HL-60/S4 treated with retinoic acid at 250 ng/mL for 4 days and 3 days (cell line): ENCODE data around the gene VAV3.

Experiments used
- in situ Hi-C: fragments of 300-500 bp; cut with MboI; formaldehyde crosslinking; loops from 2 replicates; pipeline ENCODE4 v1.7.0; 2022; ENCODE audit warnings: low sequenced_read_pairs

Gene VAV3

DNA sequence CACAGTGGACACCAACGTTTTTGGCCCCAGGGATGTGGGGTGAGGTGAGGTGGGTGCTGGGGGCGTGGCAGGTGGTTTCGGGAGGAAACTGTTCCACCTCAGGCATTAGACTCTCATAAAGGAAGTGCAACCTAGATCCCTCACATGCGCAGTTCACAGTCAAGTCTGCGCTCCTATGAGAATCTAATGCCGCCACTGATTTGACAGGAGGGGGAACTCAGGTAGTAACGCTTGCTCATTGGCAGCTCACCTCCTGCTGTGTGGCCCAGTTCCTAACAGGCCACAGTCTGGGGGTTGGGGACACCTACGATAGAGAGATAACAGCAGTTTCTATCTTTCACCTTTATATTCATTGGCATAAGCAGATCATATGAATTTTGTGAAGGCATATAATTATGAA, 347.1 kb downstream of the VAV3 start:
- in situ Hi-C loops, result no loop called here

DNA sequence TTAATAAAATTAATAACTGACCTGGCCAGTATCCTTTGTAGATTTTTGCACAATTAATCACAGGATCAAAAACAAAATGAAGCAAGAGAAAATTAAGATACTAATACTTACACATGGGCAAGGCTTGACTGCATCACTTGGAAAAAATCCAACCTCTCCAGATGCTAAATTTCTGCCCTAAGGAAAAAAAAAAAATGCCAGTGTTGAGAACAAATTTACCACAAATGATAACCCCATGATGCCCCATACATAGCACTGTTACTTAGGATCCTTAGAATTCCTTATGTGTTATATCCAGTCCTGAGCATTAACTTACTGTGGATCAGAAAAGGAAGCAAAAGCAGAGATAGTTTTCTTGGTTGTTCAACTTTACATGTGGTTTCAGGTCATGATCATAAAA, 347.5 kb downstream of the VAV3 start:
- in situ Hi-C loops, result no loop called here

DNA sequence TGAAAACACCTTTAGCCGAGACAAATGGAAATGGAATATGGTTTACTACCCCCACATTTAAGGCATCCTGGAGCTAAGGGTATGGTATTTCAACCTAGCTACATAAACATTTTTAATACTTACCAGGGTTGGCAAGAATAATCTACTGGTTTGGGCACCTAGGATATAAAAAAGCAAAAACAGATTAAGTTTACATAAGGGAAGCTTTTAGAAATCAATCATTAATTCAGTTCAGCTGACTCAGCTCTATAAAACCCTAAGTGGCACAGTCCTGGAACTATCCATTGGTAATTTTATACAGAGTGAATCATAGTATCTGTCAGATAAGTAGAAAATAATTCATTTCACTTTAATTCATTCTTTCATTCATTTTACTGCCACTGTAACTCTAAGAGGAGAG, 355.2 kb downstream of the VAV3 start:
- in situ Hi-C loops, result no loop called here

DNA sequence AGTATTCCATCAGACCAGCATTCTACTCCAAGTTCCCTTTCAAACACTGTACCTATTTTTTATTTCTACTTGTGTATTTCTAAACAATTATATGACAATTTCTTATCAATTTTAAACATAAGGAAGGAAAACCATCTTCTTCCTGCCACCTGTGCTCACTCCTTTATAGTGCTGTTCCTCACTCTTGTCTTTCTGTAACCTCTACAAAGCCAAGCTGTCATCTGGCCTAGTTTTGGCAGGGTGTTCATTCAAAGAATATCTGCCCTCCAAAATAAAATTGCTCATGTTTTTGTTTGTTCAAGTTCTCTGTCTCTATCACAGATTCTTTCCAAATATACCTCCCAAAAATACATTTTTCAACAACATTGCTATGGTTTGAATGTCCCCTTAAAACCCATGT, 360.2 kb downstream of the VAV3 start:
- in situ Hi-C loops, result no loop called here

DNA sequence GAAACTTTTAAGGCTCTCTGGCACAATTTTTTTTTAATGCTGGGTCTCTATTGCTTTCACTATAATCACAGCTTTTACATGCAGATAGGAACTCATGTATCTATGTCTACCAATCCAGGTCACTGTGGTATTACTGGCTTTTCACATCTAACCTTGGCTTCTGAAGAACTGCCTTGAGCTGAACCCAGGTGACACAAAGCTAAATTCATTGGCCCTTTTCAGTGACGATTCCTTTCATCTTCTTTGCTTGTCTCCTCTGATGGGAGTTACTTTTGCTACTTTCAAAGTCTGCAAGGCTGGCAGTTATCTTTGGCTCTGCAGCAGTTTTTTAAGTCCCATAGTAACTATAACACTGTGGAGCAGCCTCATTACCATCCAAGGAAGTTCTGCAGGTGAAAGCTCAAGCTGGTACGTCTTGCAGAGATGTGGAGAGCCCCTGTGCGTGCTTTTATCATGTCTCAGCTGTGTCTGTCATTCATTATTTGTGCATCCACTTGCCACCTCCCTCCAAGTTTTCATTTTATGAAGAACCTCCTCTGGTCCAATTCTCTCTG, 364.3 kb downstream of the VAV3 start:
- in situ Hi-C loops, result no loop called here

DNA sequence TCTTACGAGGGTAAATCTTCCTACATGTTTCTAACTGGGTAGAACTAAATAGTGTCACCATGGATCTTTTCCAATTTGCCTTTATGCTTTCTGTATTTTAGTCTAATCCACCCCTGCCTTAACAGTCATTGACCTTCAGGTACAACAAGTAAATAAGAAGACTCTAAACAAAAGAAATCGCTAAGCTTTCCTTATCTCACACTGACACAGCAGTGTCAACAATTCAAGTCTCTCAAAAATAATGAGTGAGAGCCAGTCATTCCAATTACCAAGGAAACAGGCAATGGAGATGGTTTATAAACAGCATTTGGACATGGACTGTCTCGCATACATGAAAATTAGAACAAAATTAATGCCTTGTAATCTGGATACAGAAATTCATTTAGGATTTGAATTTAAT, 365.8 kb downstream of the VAV3 start:
- in situ Hi-C loops, result no loop called here

DNA sequence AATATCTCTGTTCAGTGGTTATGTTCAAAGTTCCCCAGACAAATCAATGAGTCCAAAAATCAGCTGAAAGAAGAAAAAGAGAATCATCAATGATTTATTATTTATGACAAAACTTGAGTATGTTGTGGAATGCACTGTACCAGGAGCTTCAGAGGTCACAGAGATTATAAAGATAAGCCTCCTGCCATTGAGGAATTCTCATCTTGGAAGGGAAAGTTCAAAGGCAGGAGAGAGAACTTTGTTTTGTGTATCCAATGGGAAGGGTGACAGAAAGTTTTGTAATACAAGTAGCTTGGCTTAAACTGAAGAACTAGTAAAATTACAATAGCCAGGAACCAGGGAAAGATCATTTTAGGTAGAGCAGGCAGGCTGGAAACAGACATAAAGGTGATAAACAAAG, 367.7 kb downstream of the VAV3 start:
- in situ Hi-C loops, result no loop called here

DNA sequence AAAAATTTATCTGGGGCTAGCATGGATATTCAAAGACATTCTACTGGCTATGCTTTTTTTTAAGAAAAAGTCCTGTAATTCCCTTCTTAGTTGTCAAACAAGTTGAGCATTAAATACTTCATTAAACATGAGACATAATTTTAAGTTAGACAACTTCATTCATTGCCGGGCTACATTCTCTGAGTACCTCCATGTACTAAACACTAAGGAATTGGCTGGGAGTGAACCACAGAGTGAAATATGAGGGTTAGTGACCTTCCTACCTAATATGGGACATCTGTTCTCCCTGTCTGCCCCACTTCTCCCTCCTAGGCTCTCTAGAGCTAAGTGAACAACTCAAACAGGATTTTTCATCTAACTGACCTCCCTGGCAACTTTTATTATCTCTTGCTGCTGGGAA, 370.4 kb downstream of the VAV3 start:
- in situ Hi-C loops, result no loop called here

DNA sequence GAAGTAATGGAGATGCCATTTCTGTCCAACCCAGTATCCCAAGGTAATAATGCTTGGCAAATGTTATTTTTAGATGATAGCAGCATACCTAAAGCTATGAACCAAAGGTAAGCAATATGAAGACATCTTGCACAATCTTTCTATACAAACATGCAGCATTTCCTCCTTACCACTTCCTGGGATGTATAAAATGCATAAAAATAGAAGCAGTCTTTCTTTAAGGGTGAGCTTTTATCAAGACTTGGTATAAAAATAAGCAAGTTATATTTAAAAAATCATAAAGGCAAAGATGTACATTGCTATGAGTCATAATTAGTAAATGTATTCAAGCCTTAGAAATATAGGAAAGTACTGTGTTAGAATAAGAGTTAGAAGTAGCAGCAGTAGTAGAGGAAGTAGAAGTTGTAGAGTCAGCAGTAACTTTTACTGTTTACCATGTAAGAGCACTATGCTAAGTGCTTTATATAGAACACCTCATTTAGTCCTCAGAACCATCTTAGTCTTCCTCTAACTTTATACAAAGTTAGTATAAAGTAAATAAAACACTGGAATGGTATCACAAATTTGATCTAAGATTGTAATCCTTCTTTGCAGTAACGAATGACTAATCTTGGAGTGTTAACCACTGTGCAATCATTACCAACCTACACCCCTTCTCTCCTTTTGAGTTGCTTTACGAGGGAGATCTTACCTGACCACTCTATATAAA, 371.3 kb downstream of the VAV3 start:
- in situ Hi-C loops, result no loop called here

DNA sequence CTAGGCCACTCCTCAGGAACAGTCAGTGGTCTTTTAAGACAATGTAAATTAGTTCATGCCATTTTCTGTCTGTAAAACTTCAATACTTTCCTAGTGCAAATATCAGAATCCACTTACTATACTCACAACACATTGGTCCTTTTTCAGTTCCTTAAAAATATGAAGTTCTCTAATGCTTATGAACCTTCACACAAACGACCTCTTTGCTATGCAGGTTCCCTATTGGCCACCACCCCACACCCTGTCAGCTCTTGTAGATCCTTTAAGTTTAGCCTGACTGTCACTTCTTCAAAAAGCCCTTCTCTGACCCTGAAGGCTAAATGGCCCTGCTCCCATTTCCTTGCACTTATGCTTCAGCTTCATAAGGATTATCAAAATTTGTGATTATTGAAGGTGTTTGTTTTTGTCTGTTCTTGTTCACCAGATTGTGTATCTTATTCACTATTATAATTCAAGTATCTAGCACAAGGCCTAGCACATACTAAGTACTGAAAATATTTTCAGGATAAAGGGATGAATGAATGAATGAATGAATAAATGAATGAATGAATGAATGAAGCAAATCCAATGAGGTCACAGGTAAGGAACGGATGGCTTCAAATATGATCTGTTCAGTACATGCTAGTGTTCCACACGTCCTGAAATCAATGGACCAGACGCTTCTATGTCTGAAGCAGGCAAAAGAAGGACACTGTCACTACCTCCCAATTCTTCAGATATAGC, 373.9 kb downstream of the VAV3 start:
- in situ Hi-C loops, result no loop called here

DNA sequence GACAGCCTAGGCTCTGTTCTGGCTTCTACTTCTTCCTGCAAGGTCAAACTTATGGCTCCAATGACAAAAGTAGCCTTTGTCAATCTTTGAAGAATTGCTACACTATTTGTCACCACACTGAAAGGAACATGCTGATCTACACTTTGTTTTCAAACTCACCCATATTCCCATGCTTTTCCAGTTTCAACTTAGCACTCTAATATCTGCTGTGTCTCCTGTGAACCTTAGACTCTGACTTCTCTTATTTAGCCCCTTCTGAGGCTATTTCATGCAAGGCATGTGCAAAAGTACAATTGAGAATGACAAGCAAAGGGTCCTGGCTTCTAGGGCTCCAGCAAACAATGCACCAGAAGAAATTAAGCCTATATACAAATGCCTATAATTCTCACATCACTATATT, 374.9 kb downstream of the VAV3 start:
- in situ Hi-C loops, result no loop called here

DNA sequence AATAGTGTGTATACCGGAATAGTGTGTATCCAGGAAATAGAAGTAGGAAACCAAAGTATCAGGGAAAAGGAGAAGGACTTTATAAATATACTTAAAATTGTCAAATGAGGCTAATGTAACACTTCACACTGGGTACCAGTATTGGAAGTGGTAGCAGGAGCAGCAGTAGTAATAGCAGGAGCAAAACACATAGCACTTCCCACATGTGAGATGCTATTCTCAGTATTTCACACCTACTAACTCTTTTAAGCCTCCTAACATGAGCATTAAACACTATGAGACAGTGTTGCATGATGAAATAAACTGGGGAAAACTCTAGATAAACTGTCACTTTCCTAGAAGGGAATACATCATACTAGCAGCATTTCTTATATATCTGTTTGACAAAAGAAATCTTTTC, 376.7 kb downstream of the VAV3 start:
- in situ Hi-C loops, result no loop called here

DNA sequence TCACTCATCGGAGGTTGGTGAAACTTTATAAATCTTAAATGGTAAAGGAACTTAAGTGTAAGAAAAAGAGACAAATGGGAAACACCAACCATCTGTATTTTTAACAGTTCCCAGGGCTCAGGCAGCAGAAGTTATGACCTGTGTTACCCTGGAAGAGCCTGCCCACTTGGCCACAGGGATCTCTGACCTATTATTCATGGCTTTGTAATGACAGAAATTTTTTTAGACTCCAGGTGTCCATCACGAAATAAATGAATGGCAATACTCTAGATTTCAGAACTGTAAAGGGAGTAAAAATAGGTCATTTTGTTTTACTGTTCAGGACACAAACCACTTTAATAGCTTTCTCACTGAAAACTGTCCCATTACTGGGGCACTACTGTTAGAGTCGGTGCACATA, 389.8 kb downstream of the VAV3 start:
- in situ Hi-C loops, result no loop called here

DNA sequence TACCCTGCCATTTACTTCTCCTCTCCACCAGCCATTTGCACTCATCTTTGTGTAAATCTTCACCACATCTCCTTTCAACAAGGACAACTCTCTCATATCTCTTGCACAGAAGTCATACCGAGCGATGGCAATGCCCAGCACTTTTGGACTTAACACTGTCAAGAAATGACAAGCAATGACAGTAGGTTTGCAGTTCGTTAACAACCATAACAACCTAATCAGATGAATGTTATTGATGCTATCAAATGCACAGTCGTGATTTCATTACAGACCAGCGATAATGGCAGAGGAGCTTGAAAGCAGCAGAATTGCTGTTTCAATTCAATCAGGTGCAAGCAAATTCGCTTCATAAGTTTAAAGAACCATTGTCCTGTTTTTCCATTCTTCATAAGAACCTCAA, 390.9 kb downstream of the VAV3 start:
- in situ Hi-C loops, result no loop called here

DNA sequence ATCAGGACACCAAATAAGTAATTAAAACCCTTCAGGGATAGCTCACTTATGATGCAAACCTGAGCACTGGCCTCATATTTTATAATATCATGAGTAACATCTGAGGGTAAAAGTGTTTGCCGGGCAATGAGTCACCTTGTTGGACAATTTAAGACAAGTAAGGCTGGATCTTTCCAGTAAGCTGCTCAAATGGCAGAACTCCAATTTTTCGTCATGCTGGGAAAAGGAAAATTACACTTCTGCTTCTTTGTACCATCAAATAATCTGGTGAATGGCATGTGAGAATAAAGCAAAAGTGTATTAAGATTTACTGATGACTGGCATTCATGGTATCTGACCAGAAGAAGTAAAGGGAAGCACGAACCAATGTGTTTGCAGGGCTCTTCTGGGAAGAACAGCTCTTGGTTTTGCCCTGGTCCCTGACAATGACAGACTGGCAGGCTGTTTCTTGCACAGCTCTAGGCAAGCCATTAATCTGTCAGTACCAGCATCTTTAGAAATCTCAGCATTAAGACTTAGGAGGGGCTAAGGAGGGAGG, 392.2 kb downstream of the VAV3 start:
- in situ Hi-C loops, result no loop called here

DNA sequence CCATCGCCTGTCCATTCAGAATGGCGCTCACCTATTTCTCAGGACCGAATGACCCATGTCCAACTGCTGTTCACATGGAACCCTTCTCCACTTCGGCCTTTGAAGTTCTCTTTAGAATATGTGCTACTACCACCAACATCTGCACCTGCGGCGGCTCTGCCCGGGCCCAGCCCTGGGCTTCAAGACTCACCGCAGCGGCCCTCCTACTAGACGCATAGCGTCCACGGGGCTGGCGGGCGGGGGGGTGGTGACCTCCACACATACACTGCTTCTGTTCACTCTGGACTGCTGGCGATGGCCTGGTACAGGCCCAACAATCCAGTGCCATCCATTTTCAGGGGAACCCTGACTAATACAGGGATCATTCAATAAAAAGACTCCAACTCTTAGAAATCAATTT, 394.2 kb downstream of the VAV3 start:
- in situ Hi-C loops, result no loop called here

DNA sequence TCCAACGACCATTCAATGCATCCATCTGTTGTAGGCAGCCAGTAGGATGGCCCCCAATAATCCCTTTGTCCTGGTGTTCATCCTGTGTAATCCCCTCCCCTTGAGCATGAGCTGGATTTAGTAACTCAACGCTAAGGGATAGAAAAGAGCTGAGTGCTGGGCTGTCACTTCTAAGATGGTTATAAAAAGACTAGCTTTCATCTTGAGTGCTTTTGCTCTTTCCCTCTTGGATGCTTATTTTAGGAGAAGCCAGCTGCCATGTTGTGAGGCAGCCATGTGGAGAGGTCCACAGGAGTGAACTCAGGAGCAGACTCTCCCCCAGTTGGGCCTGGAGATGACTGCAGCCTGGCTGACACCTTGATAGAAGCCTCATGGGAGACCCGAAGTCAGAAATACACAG, 401.5 kb downstream of the VAV3 start:
- in situ Hi-C loops, result no loop called here

DNA sequence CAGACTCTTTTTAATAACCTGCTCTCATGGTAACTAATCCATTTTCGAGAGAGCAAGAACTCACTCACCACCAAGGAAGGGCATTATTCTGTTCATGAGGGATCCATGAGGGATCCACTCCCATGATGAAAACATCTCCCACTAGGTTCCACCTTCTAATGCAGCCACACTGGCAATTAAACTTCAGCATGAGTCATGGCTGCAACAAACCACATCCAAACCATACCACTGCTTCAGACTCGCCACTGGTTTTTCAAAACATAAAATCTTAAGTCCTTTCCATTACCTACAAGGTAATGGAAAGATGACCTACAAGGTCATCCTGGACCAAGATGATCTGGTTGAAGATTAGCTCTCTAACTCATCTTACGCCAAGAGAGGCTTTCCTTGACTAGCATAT, 405.1 kb downstream of the VAV3 start:
- in situ Hi-C loops, result no loop called here

DNA sequence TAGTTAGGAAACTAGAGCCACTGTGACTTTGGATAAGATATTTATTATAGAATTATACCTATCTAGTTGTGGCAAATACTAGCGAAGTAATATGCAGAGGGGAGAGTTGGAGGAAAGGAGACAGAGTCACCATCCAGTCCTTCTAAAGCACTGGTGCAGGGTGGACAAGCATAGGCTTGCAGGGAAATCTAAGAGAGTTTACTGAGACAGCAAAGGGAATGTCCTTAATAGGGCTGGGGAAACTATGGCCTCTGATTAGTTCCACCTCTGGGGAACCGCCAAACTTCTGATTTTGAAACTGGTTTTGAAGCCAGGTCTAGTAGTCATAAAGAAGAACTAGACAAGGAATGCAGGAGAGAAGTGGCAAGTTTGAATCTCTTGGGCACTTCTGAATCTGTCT, 407.9 kb downstream of the VAV3 start:
- in situ Hi-C loops, result no loop called here

DNA sequence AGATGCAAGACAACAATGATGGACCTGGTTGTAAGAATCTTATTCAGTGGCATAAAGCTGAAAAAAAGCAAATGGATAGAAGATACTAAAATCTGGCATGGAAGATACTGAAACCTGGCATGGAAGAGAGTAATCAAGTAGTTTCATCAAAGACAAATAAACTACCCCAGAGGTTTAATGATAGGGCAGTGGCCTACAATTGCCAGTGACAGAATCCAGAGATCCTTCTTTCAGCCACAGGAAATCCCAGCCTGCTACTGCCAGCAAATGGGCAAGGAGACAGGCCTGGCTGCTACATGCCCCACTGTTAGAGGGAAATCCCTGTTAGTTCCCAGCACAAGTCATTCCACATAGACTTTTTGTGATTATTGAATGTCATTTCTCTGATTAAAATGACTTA, 409.4 kb downstream of the VAV3 start:
- in situ Hi-C loops, result no loop called here

DNA sequence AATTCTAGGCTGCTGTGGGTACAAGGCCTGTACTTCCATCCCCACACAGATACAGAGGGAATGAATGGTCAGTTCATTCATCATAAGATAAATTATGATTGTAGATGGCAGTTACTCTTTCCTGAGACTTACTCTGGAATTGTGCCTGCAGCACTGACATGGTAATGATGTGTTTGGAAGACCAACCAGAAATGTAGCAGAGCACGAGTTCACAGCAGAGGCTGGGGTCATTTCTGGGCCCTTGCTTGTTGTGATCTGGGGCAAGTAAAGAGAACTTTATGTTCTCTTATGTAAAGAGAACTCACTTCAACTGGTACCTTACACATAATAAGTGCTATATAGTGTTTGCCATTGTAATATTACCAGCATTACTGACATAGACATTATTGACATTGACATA, 412.2 kb downstream of the VAV3 start:
- in situ Hi-C loops, result no loop called here

DNA sequence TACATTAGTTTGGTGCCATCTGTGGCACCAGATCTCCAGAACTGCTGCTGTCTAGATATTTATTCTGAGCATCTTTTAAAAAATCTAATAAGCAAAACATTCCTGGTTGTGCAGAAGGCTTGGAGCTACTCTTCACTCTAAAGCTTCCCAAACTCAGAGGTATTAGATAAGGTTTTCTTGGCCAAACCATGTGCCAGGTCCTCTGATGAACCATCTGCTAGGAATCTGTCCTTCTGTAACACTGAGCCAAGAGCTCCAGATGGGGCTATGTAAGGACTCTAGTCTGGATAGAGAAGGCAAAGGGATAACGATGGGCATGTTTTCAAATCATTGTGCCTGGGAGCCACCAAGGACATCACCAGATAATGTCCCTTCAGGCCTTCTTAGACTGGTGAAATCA, 413.5 kb downstream of the VAV3 start:
- in situ Hi-C loops, result no loop called here
